ENCODE measurements around the gene ZFYVE26.

DNA sequence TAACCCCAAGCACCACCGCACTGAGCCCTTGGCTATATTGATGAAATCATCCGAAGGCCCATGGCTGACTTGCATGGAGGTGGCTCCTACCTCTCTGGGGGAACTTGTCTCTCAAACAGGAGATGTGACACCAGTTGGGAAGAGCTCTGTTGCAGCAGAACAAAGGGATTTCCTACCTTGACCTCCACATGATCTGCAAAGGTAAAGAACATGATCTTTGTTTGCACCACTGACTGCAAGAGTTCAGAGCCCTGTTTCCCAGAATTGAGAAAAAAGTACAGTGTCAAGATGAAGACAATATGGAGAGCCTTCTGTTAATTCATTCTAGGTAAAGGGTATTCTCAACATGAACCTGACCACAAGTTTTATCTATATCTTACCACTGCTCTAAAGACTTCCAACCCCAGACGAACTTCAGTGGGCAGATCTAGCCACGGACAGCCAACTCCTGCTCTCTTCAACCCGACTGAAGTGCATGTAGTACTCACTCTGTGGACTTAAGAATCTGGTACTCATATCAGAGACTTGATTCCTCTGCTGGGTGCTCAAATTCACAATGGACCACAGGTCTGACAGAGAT lies 32.1 kb downstream of the ZFYVE26 start:
- no peak for TF ChIP-seq POLR2AphosphoS5 (IDR thresholded peaks at IDR 0.05)
- TF ChIP-seq, protein P1, sequence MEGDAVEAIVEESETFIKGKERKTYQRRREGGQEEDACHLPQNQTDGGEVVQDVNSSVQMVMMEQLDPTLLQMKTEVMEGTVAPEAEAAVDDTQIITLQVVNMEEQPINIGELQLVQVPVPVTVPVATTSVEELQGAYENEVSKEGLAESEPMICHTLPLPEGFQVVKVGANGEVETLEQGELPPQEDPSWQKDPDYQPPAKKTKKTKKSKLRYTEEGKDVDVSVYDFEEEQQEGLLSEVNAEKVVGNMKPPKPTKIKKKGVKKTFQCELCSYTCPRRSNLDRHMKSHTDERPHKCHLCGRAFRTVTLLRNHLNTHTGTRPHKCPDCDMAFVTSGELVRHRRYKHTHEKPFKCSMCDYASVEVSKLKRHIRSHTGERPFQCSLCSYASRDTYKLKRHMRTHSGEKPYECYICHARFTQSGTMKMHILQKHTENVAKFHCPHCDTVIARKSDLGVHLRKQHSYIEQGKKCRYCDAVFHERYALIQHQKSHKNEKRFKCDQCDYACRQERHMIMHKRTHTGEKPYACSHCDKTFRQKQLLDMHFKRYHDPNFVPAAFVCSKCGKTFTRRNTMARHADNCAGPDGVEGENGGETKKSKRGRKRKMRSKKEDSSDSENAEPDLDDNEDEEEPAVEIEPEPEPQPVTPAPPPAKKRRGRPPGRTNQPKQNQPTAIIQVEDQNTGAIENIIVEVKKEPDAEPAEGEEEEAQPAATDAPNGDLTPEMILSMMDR (IDR thresholded peaks at IDR 0.05), result no peak
- TF ChIP-seq POLR2A (IDR thresholded peaks at IDR 0.05; ENCODE audit: low read depth), result no peak
- TF ChIP-seq EP300 (IDR thresholded peaks at IDR 0.05), result no peak

Data from esophagus muscularis mucosa (tissue), 4 donors.